Activated naive CD4-positive, alpha-beta T cell treated with anti-CD3 and anti-CD28 coated beads for 36 hours (primary cell): ENCODE data around the gene PGBD1. TPM values are rescaled to one million over a fixed set of nuclear protein-coding genes. Genes with fewer than 3 reads are reported as not detected.
A peak's percentile ranks its signal among the peaks of the same experiment; 100 is the strongest.

ENCODE experiments used
- CTCF ChIA-PET: fragments of 350-600 bp; sonication (Branson Sonifier 250); formaldehyde crosslinking; loops from one replicate; lab custom pipeline; 2021; ENCODE audit warnings: antibody characterized with exemption; lab: Charles Lee
- DNase-seq: peaks from one replicate; pipeline ENCODE4 v3.0.0-alpha.2; 2020
- H3K27ac Mint-ChIP-seq: one replicate; pipeline ENCODE4 v1.8.0; 2021; ENCODE audit warnings: mild to moderate bottlenecking, mixed read lengths
- H3K27me3 Mint-ChIP-seq: one replicate; pipeline ENCODE4 v1.8.0; 2021; ENCODE audit warnings: low read depth, mixed read lengths
- H3K36me3 Mint-ChIP-seq: one replicate; pipeline ENCODE4 v1.8.0; 2021; ENCODE audit warnings: low read depth, mixed read lengths
- H3K4me1 Mint-ChIP-seq: one replicate; pipeline ENCODE4 v1.8.0; 2021; ENCODE audit warnings: low read depth, mixed read lengths
- H3K4me3 Mint-ChIP-seq: one replicate; pipeline ENCODE4 v1.8.0; 2021; ENCODE audit warnings: mild to moderate bottlenecking, moderate library complexity, mixed read lengths
- H3K9me3 Mint-ChIP-seq: one replicate; pipeline ENCODE4 v1.8.0; 2021; ENCODE audit warnings: mixed read lengths
- intact Hi-C: fragments of 100-400 bp; cut with micrococcal nuclease; formaldehyde crosslinking; loops from one replicate; pipeline ENCODE4 v1.15.1; 2023
- total RNA-seq, 2 experiments: library from RNA; stranded (reverse); gene quantifications; one replicate each; pipeline ENCODE4 v1.2.3, GENCODE V29; 2021

Gene PGBD1, protein sequence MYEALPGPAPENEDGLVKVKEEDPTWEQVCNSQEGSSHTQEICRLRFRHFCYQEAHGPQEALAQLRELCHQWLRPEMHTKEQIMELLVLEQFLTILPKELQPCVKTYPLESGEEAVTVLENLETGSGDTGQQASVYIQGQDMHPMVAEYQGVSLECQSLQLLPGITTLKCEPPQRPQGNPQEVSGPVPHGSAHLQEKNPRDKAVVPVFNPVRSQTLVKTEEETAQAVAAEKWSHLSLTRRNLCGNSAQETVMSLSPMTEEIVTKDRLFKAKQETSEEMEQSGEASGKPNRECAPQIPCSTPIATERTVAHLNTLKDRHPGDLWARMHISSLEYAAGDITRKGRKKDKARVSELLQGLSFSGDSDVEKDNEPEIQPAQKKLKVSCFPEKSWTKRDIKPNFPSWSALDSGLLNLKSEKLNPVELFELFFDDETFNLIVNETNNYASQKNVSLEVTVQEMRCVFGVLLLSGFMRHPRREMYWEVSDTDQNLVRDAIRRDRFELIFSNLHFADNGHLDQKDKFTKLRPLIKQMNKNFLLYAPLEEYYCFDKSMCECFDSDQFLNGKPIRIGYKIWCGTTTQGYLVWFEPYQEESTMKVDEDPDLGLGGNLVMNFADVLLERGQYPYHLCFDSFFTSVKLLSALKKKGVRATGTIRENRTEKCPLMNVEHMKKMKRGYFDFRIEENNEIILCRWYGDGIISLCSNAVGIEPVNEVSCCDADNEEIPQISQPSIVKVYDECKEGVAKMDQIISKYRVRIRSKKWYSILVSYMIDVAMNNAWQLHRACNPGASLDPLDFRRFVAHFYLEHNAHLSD
- under 1 TPM; 0.64 to 0.69 TPM for total RNA-seq

DNA sequence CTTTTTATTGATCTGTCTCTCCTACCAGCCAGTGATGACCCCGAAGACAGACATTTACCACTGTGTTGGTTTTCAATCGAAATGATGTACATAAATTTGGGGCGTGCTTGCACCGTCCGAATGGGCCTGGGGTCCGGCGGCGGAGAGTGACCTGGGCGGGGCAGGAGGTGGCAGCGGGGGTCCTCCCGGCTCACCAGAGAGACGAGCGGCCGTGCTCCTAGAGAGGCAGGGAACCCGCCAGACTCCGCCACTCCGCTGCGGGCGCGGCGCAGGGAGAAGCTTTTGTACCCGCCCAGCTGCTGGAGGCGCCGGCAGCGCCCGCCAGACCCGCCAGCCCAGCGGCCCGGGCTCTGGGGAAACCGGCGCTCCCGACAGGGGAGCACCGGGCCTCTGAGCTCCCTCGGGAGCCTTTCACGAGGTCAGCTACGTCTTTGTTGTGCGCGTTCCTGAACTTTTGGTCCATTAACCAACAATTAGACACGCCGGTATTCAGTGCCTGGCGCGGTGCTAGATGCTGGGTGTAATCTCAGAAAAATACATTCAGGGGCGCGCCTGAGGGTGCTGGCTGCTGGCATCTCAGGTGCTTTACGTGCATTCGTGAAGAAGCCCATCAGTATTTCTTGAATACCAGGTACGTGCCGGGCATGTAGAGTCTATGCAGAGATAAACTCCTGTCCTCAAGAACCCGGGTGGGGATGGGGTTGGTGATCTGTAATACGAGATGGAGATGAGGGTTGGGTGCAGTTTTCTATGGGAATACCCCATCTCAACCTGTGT, at the start of gene PGBD1:
Gene PGBD1, plus strand, starts transcription at position 285 of the 777 bp plus-strand sequence. CDS start 2,242 bp downstream, outside the sequence.
- intact Hi-C loops = loop anchor here (5.0 kb wide), 1 partner anchor 116 kb away; the partner anchor contains the start of gene ZSCAN12
- peaks cover 26% of the 10 kb centered on the region for H3K27me3 Mint-ChIP-seq
- H3K4me3 Mint-ChIP-seq = peak within 1 kb of the TSS; percentile 78
- CTCF ChIA-PET = interaction anchor here (0.9 to 1.0 kb wide), 2 partner anchors 21 to 379 kb away, joined by 3 to 4 read pairs; no protein-coding TSS in a partner anchor
- H3K36me3 Mint-ChIP-seq = peaks cover 17% of the 10 kb centered on the region
- peak; percentile 60 for DNase-seq
- peaks cover 10% of the 10 kb centered on the region for H3K4me1 Mint-ChIP-seq
- H3K9me3 Mint-ChIP-seq = peaks cover 14% of the 10 kb centered on the region
- H3K27ac Mint-ChIP-seq = no peak within 1 kb of the TSS

DNA sequence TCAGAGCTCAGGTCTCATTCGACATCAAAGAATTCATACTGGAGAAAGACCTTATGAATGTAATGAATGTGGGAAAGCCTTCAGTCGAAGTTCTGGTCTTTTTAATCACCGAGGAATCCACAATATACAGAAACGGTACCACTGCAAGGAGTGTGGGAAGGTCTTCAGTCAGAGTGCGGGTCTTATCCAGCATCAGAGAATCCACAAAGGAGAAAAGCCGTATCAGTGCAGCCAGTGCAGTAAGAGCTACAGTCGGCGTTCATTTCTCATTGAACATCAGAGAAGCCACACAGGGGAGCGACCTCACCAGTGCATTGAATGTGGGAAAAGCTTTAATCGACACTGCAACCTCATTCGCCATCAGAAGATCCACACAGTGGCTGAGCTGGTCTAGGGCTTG, 48.6 kb upstream of the PGBD1 start:
- H3K36me3 Mint-ChIP-seq = no peaks in the 10 kb centered on the region
- H3K27ac Mint-ChIP-seq = no peak overlapping the region
- H3K9me3 Mint-ChIP-seq = no peaks in the 10 kb centered on the region
- no peak overlapping the region for H3K4me3 Mint-ChIP-seq
- CTCF ChIA-PET = no interaction called here
- no peak for DNase-seq
- H3K27me3 Mint-ChIP-seq = peaks cover 20% of the 10 kb centered on the region
- H3K4me1 Mint-ChIP-seq = no peaks in the 10 kb centered on the region
- intact Hi-C loops = no loop called here

DNA sequence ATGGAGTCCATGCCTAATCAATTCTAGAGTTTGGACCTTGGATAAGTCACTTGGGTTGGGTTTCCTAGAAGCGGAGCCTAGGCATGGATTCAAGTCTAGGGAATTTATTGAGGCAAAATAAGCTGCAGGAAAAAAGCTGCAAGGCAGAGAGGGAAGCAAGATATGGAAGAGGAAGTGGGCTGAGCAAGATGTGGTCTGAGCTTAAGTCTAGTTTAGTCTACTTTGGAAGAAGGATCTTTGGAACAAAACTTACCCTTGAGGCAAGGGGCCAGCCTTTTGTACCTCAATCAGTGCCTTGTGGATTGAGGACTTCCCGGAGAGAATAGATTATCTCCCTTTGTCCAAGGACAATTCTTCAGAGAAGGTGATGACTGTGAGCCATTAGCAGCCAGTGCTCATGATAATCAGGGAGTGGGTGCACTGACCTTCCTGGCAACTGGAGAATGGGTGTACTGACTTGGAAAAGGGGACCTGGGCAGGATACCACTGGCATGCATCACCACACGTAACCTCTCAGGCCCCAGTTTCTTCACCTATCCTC, 45.4 kb upstream of the PGBD1 start:
- no peaks in the 10 kb centered on the region for H3K9me3 Mint-ChIP-seq
- CTCF ChIA-PET = no interaction called here
- no peaks in the 10 kb centered on the region for H3K36me3 Mint-ChIP-seq
- H3K27me3 Mint-ChIP-seq = peaks cover 18% of the 10 kb centered on the region
- H3K27ac Mint-ChIP-seq = no peak overlapping the region
- no peaks in the 10 kb centered on the region for H3K4me1 Mint-ChIP-seq
- no peak overlapping the region for H3K4me3 Mint-ChIP-seq
- DNase-seq = no peak
- intact Hi-C loops = no loop called here

DNA sequence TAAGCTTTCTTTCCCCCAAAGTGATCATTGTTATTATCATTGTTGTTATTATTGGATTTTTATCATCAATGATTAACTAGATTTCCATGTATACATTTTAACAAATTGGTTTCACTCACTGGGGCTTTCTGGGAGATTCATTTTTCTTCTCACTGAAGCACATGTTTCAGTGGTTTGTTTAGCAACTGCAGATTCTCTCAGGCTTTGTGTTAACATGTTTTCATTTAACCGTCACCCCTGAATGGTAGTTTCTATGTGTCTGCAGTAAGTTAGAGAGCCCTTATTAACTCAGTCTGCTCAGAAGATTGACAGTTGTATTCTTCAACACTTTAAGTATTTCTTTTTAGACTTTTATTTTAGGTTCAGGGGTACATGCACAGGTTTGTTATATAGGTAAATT, 41.7 kb upstream of the PGBD1 start:
- CTCF ChIA-PET = no interaction called here
- H3K27ac Mint-ChIP-seq = no peak overlapping the region
- H3K36me3 Mint-ChIP-seq = peaks cover 5% of the 10 kb centered on the region
- no peaks in the 10 kb centered on the region for H3K4me1 Mint-ChIP-seq
- intact Hi-C loops = no loop called here
- H3K27me3 Mint-ChIP-seq = peaks cover 9% of the 10 kb centered on the region
- no peak for DNase-seq
- no peaks in the 10 kb centered on the region for H3K9me3 Mint-ChIP-seq
- H3K4me3 Mint-ChIP-seq = no peak overlapping the region

DNA sequence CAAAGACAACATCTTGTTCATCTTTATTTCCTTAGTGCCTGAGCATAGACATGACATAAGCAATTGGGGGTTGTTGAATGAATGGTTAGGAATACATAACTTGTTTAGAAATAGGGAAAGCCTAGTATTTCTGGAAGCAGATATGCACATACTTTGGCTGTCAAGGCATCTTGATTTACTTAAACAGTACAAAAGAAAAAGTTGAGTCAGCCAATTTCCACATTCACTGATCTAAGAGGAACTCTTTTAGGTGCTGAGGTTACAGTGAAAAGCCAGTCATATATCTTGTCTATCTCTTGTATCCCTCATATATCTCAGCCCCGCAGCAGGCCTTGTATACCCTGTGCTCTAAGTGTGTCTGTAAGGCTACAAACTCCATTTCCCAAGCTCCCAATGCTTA, 40.9 kb upstream of the PGBD1 start:
- CTCF ChIA-PET = no interaction called here
- no peak for DNase-seq
- H3K27me3 Mint-ChIP-seq = peaks cover 5% of the 10 kb centered on the region
- H3K9me3 Mint-ChIP-seq = no peaks in the 10 kb centered on the region
- H3K4me1 Mint-ChIP-seq = no peaks in the 10 kb centered on the region
- intact Hi-C loops = no loop called here
- no peak overlapping the region for H3K4me3 Mint-ChIP-seq
- no peak overlapping the region for H3K27ac Mint-ChIP-seq
- peaks cover 10% of the 10 kb centered on the region for H3K36me3 Mint-ChIP-seq

DNA sequence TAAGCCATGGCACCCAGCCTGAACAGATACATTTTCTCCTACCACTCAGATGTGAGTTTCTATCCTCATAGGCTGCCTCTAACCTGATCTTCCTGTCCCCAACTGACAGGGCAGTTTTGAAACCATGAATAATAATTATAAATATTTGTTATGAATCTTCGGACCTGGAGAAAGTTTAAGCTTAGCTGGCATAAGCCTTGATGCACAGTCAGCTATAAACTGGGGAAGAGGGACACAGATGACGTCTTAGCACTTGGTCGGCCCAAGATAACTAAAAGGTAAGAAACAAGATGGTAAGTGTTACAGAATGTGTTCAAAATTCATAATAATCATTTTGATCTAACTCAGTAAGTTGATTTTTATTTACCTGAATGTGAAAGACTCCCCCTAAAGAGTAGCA, 37.4 kb upstream of the PGBD1 start:
- intact Hi-C loops = no loop called here
- Mint-ChIP-seq H3K27me3 (no peaks in the 10 kb centered on the region), H3K4me1 (peaks cover 3% of the 10 kb centered on the region), H3K27ac (no peak overlapping the region), H3K4me3 (no peak overlapping the region), H3K9me3 (no peaks in the 10 kb centered on the region), H3K36me3 (peaks cover 30% of the 10 kb centered on the region)
- DNase-seq = no peak
- CTCF ChIA-PET = no interaction called here

DNA sequence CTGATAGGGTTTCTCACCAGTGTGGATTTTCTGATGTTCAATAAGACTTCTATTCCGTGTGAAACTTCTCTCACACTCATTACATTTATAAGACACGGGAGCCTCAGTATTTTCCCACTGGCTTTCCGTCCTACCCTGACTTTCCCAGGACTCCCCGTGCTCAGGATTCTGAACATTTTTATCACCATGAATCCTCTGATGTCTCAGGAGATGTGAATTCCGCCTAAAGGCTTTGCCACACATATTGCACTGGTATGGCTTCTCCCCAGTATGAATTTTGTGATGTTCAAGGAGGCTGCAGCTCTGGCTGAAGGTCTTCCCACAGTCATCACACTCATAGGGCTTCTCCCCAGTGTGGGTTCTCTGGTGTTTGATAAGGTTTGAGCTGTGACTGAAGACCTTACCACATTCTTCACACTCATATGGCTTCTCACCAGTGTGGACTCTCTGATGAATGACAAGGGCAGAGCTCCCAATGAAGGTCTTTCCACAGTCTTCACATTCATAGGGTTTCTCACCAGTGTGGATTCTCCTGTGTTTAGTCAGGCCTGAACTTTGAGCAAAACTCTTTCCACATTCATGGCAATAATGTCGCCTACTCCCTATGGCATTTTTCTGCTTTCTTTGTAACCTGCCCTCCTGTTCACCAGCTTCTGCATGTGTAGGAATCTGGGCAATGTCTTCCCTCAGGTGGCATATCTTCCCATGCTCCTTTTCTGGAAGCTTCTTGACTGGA, 36.0 kb upstream of the PGBD1 start:
- no peak for DNase-seq
- Mint-ChIP-seq H3K27me3 (no peaks in the 10 kb centered on the region), H3K4me3 (no peak overlapping the region), H3K36me3 (peaks cover 30% of the 10 kb centered on the region), H3K4me1 (peaks cover 10% of the 10 kb centered on the region), H3K27ac (no peak overlapping the region), H3K9me3 (no peaks in the 10 kb centered on the region)
- intact Hi-C loops = no loop called here
- CTCF ChIA-PET = interaction anchor here (0.6 kb wide), 1 partner anchor 207 kb away, joined by 3 read pairs; no protein-coding TSS in a partner anchor

DNA sequence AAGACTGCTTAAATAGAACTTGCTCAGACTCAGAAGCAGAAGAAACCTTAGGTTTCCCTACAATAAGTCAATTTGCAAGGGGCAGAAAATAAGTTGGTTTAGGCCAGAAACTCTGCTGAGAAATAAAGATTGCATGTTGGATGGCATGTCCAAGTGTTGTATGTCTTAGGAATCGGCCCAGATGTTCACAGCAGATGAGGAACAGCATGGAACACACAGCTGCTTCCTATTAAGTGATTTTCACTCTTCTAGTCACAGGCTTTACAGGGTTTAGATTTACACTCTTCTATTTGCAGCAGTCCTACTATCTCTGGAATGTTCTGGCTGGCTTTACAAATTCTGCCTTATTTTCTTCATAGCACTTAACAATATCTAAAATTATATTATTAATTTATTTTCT, 32.5 kb upstream of the PGBD1 start:
- H3K27me3 Mint-ChIP-seq = no peaks in the 10 kb centered on the region
- H3K9me3 Mint-ChIP-seq = no peaks in the 10 kb centered on the region
- no peak overlapping the region for H3K4me3 Mint-ChIP-seq
- intact Hi-C loops = no loop called here
- H3K36me3 Mint-ChIP-seq = peaks cover 30% of the 10 kb centered on the region
- H3K27ac Mint-ChIP-seq = no peak overlapping the region
- CTCF ChIA-PET = interaction anchor here (2.0 kb wide), 1 partner anchor 107 kb away, joined by 8 read pairs; no protein-coding TSS in a partner anchor
- no peak for DNase-seq
- peaks cover 23% of the 10 kb centered on the region for H3K4me1 Mint-ChIP-seq

DNA sequence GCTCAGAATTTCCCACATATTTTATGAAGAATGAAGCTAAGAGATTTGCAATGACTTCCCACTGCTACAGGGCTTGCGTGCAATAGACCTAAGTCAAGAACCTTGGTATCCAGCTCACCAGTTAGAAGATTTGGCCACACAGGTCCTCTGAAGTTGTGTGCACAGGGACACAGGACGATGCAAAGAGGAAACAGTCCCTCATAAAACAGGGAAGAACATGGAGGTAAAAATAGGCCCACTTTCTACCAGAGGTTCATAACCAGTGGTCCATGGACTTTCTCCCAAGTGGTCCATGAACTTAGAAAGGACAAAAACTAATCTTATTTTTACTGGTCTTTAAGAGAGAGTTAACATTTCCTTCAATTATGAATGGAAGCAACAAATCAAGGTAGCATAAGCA, 30.6 kb upstream of the PGBD1 start:
- intact Hi-C loops = no loop called here
- H3K4me3 Mint-ChIP-seq = peak overlapping the region; percentile 50
- peaks cover 17% of the 10 kb centered on the region for H3K36me3 Mint-ChIP-seq
- H3K27me3 Mint-ChIP-seq = no peaks in the 10 kb centered on the region
- DNase-seq = no peak
- H3K4me1 Mint-ChIP-seq = peaks cover 23% of the 10 kb centered on the region
- CTCF ChIA-PET = interaction anchor here (1.1 to 2.0 kb wide), 2 partner anchors 18 to 105 kb away, joined by 4 to 8 read pairs; no protein-coding TSS in a partner anchor
- H3K27ac Mint-ChIP-seq = no peak overlapping the region
- no peaks in the 10 kb centered on the region for H3K9me3 Mint-ChIP-seq

DNA sequence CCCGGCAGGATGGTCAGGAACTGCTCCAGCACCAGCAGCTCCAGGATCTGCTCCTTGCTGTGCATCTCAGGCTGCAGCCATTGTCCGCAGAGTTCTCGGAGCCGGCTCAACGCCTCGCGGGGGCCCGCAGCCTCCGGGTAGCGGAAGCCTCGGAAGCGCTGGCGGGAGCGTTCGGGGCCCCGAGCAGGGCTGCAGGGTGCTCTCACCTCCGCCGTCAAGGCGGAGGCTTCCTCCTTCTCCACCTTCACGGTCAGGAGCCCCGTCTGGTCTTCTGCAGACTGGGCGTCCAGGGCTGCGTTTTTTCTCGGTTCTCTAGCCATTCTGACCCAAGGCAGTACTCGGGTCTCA, 29.7 kb upstream of the PGBD1 start:
- Mint-ChIP-seq H3K27me3 (no peaks in the 10 kb centered on the region), H3K4me1 (peaks cover 23% of the 10 kb centered on the region), H3K4me3 (peak overlapping the region; percentile 89), H3K27ac (peak overlapping the region; percentile 83), H3K9me3 (no peaks in the 10 kb centered on the region), H3K36me3 (peaks cover 9% of the 10 kb centered on the region)
- CTCF ChIA-PET = interaction anchor here (1.0 kb wide), 1 partner anchor 105 kb away, joined by 5 read pairs; no protein-coding TSS in a partner anchor
- peak; percentile 35 for DNase-seq
- intact Hi-C loops = loop anchor here (1.0 kb wide), 4 partner anchors 16 to 148 kb away; partner anchors contain the start of genes ZKSCAN8, ZSCAN12 and ZSCAN26
